HG02763 (cell line): ENCODE data around the gene CIAO2B.
"Not testable (repeated sequence)": the region's sequence is repeated elsewhere in the genome, so short reads cannot be mapped to it uniquely, and the experiment has no call there.

Experiments used
- ATAC-seq: cut with Tn5 transposase; IDR thresholded peaks from one replicate; pipeline ENCODE4 v1.9.1; 2021; ENCODE audit warnings: mild to moderate bottlenecking, moderate library complexity; ENCODE audit not compliant: unreplicated experiment

Gene CIAO2B

GRCh38 chr16:66956154-66956457 is 21.9 kb upstream of the CIAO2B start:
- ATAC-seq, result not testable (repeated sequence)

GRCh38 chr16:66955363-66956153 is 21.4 kb upstream of the CIAO2B start:
- not testable (repeated sequence) for ATAC-seq

GRCh38 chr16:66954097-66954659 is 20.0 kb upstream of the CIAO2B start:
- ATAC-seq, result no peak

GRCh38 chr16:66953462-66954096 is 19.4 kb upstream of the CIAO2B start:
- ATAC-seq, result no peak

GRCh38 chr16:66952430-66953110 is 18.4 kb upstream of the CIAO2B start:
- ATAC-seq, result no peak

GRCh38 chr16:66950971-66951790 is 17.0 kb upstream of the CIAO2B start:
- no peak for ATAC-seq

GRCh38 chr16:66950437-66950836 is 16.2 kb upstream of the CIAO2B start:
- ATAC-seq, result no peak

GRCh38 chr16:66949472-66949871 is 15.3 kb upstream of the CIAO2B start:
- ATAC-seq, result no peak

- no peak for ATAC-seq
Observed at GRCh38 chr16:66948837-66949225, 14.6 kb upstream of the CIAO2B start.

GRCh38 chr16:66948134-66948836 is 14.1 kb upstream of the CIAO2B start:
- ATAC-seq, result no peak

- no peak for ATAC-seq
Observed at GRCh38 chr16:66947302-66948065, 13.3 kb upstream of the CIAO2B start.

GRCh38 chr16:66946974-66947301 is 12.7 kb upstream of the CIAO2B start:
- ATAC-seq, result no peak

GRCh38 chr16:66946541-66946940 is 12.3 kb upstream of the CIAO2B start:
- no peak for ATAC-seq

- ATAC-seq, result no peak
Observed at GRCh38 chr16:66945939-66946338, 11.7 kb upstream of the CIAO2B start.

- not testable (repeated sequence) for ATAC-seq
Observed at GRCh38 chr16:66944971-66945370, 10.8 kb upstream of the CIAO2B start.

GRCh38 chr16:66944054-66944441 is 9.8 kb upstream of the CIAO2B start:
- no peak for ATAC-seq

- ATAC-seq, result no peak
Observed at GRCh38 chr16:66943426-66944053, 9.3 kb upstream of the CIAO2B start.

GRCh38 chr16:66942981-66943380 is 8.8 kb upstream of the CIAO2B start:
- ATAC-seq, result no peak

GRCh38 chr16:66940236-66940635 is 6.0 kb upstream of the CIAO2B start:
- no peak for ATAC-seq
